Glutamatergic neuron (in vitro differentiated cells): ENCODE results near the gene FSTL5. TPM values are rescaled to one million over a fixed set of nuclear protein-coding genes. Genes with fewer than 3 reads are reported as not detected.

Source experiments
- DNase-seq: peaks from one replicate; pipeline ENCODE4 v3.0.0; 2022
- H3K27ac Mint-ChIP-seq: one replicate; pipeline ENCODE4 v1.8.0; 2020; ENCODE audit warnings: mild to moderate bottlenecking, mixed read lengths, inconsistent platforms; ENCODE audit not compliant: unreplicated experiment
- H3K27me3 Mint-ChIP-seq: one replicate; pipeline ENCODE4 v1.8.0; 2020; ENCODE audit warnings: mild to moderate bottlenecking, moderate library complexity, mixed read lengths, inconsistent platforms; ENCODE audit not compliant: unreplicated experiment
- H3K36me3 Mint-ChIP-seq: one replicate; pipeline ENCODE4 v1.8.0; 2020; ENCODE audit warnings: mild to moderate bottlenecking, mixed read lengths, inconsistent platforms; ENCODE audit not compliant: unreplicated experiment
- H3K4me1 Mint-ChIP-seq: one replicate; pipeline ENCODE4 v1.8.0; 2020; ENCODE audit warnings: mild to moderate bottlenecking, low read depth, mixed read lengths, inconsistent platforms; ENCODE audit not compliant: unreplicated experiment
- H3K4me3 Mint-ChIP-seq: one replicate; pipeline ENCODE4 v1.8.0; 2020; ENCODE audit warnings: mild to moderate bottlenecking, mixed read lengths, inconsistent platforms; ENCODE audit not compliant: unreplicated experiment
- H3K9me3 Mint-ChIP-seq: one replicate; pipeline ENCODE4 v1.8.0; 2020; ENCODE audit warnings: mild to moderate bottlenecking, moderate library complexity, mixed read lengths, inconsistent platforms; ENCODE audit not compliant: unreplicated experiment
- total RNA-seq: library from RNA; stranded (reverse); fragmentation: NEBNext Ultra II Directional; extraction: Animal tissue kit (Norgen Biotek cat#: 25700); gene quantifications from one replicate; pipeline ENCODE4 v1.2.1, GENCODE V29; 2021; ENCODE audit not compliant: unreplicated experiment
- TF ChIP-seq, protein P1 (sequence below): fragments of 200-600 bp; sonication (generic); IDR thresholded peaks from one replicate; pipeline ENCODE4 v1.5.0; 2021; ENCODE audit not compliant: partially characterized antibody, unreplicated experiment

Gene FSTL5
- total RNA-seq, 1 donor from 2014 or later = 9.2 TPM

DNA sequence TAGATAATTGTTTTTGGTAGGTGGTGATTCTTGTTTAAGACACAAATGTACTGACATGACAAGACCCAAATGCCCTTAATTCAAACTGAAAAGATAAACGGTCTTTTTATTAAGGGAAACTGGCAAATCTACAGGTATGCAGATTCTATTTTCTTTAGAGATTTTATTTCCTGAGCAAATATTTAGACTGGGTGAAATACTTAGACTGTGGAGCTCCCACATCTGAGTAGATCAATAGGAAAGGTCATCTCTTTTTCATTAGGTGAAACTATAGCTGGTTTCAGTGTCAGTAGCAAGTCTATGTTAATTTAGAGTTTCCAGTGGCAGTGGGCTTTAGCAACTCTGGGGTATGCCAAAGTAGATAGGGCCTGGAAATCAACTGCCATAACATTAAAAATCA, 446.7 kb downstream of the FSTL5 start:
- Mint-ChIP-seq H3K4me3 (no peak overlapping the region), H3K9me3 (no peaks in the 10 kb centered on the region), H3K27ac (no peak overlapping the region), H3K27me3 (no peaks in the 10 kb centered on the region), H3K4me1 (no peaks in the 10 kb centered on the region), H3K36me3 (no peaks in the 10 kb centered on the region)
- DNase-seq = no peak
- TF ChIP-seq, protein P1, sequence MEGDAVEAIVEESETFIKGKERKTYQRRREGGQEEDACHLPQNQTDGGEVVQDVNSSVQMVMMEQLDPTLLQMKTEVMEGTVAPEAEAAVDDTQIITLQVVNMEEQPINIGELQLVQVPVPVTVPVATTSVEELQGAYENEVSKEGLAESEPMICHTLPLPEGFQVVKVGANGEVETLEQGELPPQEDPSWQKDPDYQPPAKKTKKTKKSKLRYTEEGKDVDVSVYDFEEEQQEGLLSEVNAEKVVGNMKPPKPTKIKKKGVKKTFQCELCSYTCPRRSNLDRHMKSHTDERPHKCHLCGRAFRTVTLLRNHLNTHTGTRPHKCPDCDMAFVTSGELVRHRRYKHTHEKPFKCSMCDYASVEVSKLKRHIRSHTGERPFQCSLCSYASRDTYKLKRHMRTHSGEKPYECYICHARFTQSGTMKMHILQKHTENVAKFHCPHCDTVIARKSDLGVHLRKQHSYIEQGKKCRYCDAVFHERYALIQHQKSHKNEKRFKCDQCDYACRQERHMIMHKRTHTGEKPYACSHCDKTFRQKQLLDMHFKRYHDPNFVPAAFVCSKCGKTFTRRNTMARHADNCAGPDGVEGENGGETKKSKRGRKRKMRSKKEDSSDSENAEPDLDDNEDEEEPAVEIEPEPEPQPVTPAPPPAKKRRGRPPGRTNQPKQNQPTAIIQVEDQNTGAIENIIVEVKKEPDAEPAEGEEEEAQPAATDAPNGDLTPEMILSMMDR = no peak

DNA sequence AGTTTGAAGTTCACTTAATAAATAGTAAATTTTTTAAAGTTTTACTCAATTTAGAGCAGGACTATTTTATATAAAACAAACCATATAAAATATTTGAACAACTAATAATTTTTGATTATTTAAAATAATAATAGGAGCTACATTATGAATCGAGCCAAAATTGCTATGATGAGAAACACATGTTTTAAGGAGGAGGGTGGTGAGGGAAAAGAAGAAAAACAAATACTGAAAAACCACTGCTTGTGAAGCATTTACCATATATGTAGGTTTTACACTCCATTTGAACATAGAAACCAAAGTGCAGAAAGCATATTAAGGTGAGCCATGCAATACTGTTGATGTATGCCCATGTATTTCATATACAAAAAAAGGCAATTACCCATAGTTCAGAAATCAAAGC, 448.9 kb downstream of the FSTL5 start:
- H3K27me3 Mint-ChIP-seq = no peaks in the 10 kb centered on the region
- no peaks in the 10 kb centered on the region for H3K4me1 Mint-ChIP-seq
- H3K36me3 Mint-ChIP-seq = no peaks in the 10 kb centered on the region
- TF ChIP-seq, protein P1 = no peak
- H3K27ac Mint-ChIP-seq = no peak overlapping the region
- H3K4me3 Mint-ChIP-seq = no peak overlapping the region
- no peak for DNase-seq
- no peaks in the 10 kb centered on the region for H3K9me3 Mint-ChIP-seq

DNA sequence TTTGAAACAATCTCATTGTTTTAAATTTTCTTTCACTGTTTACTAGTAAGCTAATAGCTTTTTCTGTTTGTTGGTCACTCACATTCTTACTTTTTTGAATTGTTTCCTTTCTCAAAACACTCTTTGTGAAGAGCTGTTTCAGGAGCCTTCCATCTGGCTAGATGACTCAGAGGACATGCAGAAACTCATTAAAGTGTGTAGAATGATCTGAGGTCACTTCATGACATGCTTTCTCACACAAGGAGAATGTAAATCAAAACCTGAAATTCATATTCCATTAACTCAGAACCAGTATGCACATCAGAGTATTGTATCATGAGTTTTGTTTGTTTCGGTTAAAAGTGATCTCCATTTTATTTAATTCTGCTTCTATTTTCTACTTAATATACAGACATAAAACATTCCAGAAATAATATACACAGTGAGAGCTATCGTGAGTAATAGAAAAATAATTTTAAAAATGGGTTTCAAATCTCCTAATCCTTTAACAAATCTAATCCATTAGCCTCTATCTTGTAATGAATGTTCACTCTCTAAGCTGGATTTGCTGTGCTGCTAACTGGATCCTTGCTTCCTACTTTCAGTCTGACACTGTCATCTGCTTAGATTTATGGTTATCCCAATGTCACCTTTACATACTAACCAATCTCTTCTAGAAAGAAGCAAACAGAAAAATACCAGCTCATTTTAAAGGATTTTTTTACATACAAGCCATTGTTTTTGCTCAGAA, 449.6 kb downstream of the FSTL5 start:
- Mint-ChIP-seq H3K27me3 (no peaks in the 10 kb centered on the region), H3K36me3 (no peaks in the 10 kb centered on the region), H3K27ac (no peak overlapping the region), H3K4me3 (no peak overlapping the region), H3K9me3 (no peaks in the 10 kb centered on the region), H3K4me1 (no peaks in the 10 kb centered on the region)
- DNase-seq = no peak
- TF ChIP-seq, protein P1 = no peak

DNA sequence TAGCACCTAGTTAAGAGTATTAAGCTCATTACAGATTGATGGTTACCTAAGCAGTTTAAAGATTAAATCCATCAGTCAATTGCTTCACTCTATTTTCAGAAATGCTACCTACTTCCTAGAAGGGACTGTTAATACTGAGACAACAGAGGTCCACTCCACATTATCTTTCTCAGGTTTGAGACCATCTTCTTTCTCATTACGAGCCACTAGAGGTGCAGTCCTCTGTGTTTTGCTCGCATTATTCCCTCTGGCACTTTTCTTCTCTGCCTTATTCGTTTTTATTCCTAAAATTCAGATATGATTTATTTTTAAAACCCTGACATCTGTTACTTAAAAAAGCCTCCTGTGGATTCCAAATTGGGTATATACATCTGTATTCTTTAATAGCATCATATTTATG, 459.1 kb downstream of the FSTL5 start:
- TF ChIP-seq, protein P1 = no peak
- no peaks in the 10 kb centered on the region for H3K36me3 Mint-ChIP-seq
- H3K27ac Mint-ChIP-seq = no peak overlapping the region
- H3K9me3 Mint-ChIP-seq = no peaks in the 10 kb centered on the region
- H3K27me3 Mint-ChIP-seq = no peaks in the 10 kb centered on the region
- no peak for DNase-seq
- no peak overlapping the region for H3K4me3 Mint-ChIP-seq
- H3K4me1 Mint-ChIP-seq = no peaks in the 10 kb centered on the region

DNA sequence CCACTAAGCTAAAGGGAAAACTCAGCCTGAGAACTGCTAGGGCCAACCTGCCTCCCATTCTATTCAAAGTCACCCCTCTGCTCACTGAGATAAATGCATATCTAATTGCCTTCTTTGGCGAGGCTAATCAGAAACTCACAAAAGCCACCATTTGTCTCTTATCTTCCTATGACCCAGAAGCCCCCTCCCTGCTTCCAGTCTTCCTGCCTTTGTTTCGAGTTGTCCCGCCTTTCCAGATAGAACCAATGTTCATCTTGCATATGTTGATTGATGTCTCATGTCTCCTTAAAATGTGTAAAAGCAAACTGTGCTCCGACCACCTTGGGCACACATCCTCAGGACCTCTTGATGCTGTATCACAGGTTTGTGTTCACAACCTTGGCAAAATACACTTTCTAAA, 459.8 kb downstream of the FSTL5 start:
- Mint-ChIP-seq H3K36me3 (no peaks in the 10 kb centered on the region), H3K27me3 (no peaks in the 10 kb centered on the region), H3K4me1 (no peaks in the 10 kb centered on the region), H3K9me3 (no peaks in the 10 kb centered on the region), H3K4me3 (no peak overlapping the region), H3K27ac (no peak overlapping the region)
- TF ChIP-seq, protein P1 = no peak
- no peak for DNase-seq
